ENCODE results near the gene MSI2.

Gene MSI2

GRCh38 chr17:57401556-57402488 lies 145.5 kb downstream of the MSI2 start:
- no peak for DNase-seq

GRCh38 chr17:57402681-57403180 lies 146.4 kb downstream of the MSI2 start:
- no peak for DNase-seq

- no peak for DNase-seq
Measured at GRCh38 chr17:57403236-57403635, 146.9 kb downstream of the MSI2 start.

GRCh38 chr17:57404073-57404472 lies 147.8 kb downstream of the MSI2 start:
- DNase-seq, result no peak

DNA sequence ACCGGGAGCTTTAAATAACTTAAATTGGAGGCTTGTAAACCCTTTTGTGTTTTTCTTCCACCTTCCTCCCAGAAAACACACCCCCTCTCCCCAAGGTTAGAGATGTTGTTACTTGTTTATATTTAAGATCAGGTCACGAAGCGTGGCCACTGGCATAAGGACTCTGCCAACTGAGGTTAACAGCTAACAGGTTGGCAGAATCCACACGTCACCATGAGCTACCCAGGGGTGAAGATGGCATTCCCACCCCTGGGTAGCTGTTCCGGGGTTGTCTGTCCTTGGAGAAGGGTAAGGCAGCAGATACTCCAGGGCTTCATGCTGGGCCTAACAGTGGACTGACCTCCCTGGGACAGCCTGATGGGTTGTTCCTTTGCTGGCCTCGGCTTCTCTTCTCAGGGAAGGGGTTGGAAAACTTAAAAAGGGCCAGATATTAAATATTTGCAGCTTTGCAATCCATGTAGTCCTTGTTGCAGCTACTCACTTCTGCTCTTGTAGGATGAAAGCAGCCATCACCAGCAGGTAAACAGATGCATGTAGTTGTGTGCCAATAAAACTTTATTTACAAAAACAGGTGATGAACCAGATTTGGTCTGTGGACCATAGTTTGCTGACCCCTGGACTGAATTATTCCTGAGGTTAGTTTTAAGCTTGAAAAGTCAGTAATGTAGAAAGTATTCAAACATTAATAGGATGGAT lies 148.6 kb downstream of the MSI2 start:
- no peak for DNase-seq

- DNase-seq, result no peak
Measured at GRCh38 chr17:57405491-57406072, 149.3 kb downstream of the MSI2 start.

DNA sequence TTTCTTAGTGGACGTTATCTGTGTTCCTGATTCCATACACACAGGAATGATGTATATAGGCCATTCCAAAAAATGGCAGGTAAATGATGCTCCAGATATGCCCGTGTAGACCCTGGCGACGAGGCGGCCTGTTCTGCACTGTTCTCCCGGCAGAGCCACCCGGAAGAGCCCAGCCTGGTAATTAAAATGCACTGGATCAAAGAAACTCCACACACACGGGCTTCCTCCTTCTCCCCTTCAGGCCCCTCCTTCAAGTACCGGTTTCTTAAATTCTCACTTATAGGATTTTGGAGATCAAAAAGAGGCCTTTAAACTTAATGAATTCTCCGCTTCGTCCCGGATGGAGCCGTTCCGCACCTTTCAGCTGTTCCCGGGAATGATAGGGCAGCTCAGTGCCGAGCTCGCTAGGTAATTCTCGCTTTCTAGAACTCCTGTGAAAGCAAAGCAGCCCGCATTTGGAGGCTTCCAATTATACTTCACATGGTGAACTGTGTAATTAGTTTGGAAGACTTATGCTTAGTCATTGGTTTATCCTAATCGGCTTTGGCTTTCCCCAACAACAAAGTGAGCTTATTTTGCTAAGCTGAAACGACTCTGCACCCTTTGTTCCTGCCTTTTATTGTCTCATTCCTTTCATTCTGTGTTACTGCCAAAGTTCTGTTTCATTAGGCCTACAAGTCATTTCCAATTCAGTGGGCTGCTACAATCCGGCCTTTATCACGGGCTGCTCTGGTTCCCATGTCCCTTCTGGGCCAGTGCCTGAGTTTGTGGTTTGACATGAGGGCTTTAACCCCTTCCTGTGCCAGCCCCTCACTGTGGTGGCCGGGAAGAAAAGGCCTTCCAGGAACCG lies 150.0 kb downstream of the MSI2 start:
- DNase-seq, result no peak

GRCh38 chr17:57406981-57407286 lies 150.6 kb downstream of the MSI2 start:
- DNase-seq, result no peak

- peak; percentile 93 for DNase-seq
Measured at GRCh38 chr17:57407287-57408070, 151.2 kb downstream of the MSI2 start.

DNA sequence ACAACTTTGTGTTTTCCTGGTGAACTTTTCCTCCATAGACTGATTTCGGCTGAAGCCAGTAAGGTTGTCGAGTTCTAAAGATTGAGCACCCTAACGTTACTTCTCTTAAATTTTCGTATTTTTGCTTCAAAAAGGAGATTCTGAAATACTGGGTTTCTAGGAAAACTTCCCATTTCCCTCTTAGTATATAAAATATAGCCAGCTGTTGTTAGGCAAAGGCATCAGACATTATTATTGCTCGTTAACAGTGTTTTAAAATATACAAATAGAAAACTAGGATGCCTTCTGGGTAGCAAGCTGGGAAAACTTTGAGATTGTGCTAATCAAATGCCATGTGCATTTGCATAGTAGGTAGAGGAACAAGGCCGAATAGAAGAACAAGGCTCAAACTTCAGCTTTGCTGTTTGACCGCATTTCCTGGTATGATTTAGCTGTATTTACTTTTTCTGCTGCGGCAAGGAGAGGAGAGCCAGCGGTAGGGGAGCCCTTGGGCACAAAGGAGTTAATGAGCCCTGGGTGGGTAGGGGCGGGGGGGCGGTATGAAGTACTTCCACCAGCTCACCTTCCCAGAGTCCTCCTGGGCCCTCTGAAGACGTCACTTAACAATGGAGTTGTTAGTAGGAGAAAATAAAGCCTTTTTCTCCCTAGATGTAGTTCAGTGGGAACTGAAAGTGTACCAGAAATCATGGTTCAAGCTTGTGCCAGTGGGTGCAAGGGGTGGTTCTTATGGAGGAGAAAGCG lies 151.9 kb downstream of the MSI2 start:
- peak; percentile 75 for DNase-seq

GRCh38 chr17:57410169-57410568 lies 153.8 kb downstream of the MSI2 start:
- DNase-seq, result no peak

DNA sequence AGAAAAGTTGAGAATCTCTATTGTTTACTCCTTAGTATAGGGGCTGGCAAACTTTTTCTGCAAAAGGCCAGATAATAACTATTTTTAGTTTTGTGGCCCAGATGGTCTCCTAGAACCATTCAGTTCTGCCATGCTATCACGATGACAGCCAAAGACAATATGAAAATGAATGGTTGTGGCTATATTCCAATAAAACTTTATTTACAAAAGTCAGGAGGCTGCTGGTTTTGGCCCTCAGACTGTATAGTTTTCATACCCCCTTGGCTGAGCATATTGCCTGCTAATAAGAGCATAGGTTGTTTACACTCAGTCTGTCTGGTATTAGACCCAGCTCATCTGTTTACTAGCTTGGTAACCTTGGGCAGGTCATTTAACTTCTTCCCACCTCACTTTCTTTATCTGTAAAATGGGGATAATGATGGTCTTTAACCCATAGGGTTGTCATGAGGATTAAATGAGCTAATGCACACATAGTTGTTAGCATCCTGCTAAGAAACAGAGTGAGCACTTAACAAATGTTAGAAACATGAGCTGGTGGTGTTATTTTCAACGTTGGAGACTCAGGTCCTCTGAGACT lies 156.3 kb downstream of the MSI2 start:
- DNase-seq, result no peak

GRCh38 chr17:57413848-57414651 lies 157.7 kb downstream of the MSI2 start:
- no peak for DNase-seq

GRCh38 chr17:57415751-57416207 lies 159.5 kb downstream of the MSI2 start:
- DNase-seq, result no peak

- DNase-seq, result no peak
Measured at GRCh38 chr17:57416369-57416768, 160.0 kb downstream of the MSI2 start.

- no peak for DNase-seq
Measured at GRCh38 chr17:57417956-57418355, 161.6 kb downstream of the MSI2 start.

DNA sequence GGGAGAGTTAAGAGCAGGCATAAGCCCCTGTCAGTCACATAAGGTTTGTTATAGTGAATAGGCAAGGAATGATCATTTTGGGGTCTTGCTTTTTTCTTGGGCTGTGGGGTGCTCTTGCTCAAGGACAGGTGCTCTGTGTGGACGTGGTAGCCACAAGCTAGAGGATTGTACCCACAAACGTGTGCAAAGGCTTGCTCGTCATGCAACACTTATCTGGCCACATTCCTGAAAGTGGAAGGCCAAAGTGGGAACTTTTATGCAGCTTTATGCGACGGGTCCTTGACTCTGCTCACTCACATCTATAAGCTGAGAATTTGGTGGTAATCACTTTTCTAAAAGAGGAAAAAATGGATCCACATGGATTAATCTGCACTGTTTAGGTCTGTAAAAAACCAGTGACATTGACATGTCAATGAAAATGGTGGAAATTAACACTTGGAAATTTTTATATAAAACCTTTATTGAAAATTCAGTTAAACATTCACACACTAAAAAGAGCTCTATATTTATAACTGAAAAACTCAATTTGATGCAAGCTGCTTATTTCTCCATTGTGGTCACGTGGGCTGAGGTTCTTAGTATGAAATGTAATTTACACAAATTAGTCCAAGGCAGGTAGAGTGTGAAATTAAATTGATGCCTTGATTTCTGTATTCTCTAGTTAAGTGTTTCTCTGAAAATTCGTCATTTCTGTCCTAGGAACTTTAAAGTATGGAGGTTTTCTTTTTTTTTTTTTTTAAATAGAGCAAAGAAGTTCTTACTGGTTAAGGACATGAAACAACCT lies 162.3 kb downstream of the MSI2 start:
- DNase-seq, result no peak

- DNase-seq, result peak; percentile 26
Measured at GRCh38 chr17:57419940-57420550, 163.7 kb downstream of the MSI2 start.

All from NCI-H748 treated with DMSO at 0.1 percent for 48 hours (cell line).